HepG2 (cell line): ENCODE data around the gene HBEGF. TPM values are rescaled to one million over a fixed set of nuclear protein-coding genes. Genes with fewer than 3 reads are reported as not detected.
A peak's percentile ranks its signal among the peaks of the same experiment; 100 is the strongest.

Experiments
- ATAC-seq: fragments of 200-7000 bp; cut with Tn5 transposase; 3 replicates; pipeline ENCODE4 v1.9.1; 2020; ENCODE audit warnings: mild to moderate bottlenecking, moderate library complexity
- BruUV-seq: library from RNA; stranded (reverse); fragments of 400-500 nt; replicated peaks from 2 replicates; lab custom pipeline; 2021; lab: Mats Ljungman, UMichigan
- CTCF ChIA-PET: fragments of 300-600 bp; formaldehyde crosslinking; extraction: SDS; loops from one replicate; lab custom pipeline; 2021; ENCODE audit warnings: low total read pairs, inconsistent platforms, low intra/inter-chr PET ratio; lab: Yijun Ruan, JAX
- POLR2A ChIA-PET: fragments of 350-600 bp; sonication (Branson Sonifier 250); formaldehyde crosslinking; loops from one replicate; lab custom pipeline; 2020; ENCODE audit warnings: antibody characterized with exemption, inconsistent platforms; lab: Yijun Ruan, JAX
- DNase-seq: peaks from one replicate; pipeline ENCODE4 v3.0.0-alpha.2; 2015; ENCODE audit warnings: low spot score
- FAIRE-seq: peaks from 3 replicates; lab custom pipeline; 2011; peaks lifted over from hg19 to GRCh38; lab: Jason Lieb, UNC
- H2AFZ ChIP-seq: one replicate; pipeline ENCODE4 v1.6.1; 2011; ENCODE audit warnings: low read length, inconsistent platforms
- H3K27ac ChIP-seq: fragments of 300-600 bp; 3 replicates; pipeline ENCODE4 v1.8.0; 2011; ENCODE audit warnings: mixed run types, mild to moderate bottlenecking, mixed read lengths, low read length, inconsistent platforms; ENCODE audit not compliant: insufficient read depth; ENCODE audit errors: extremely low read length
- H3K27me3 ChIP-seq, 2 experiments: fragments of 200-600 bp in 1 of 2; 2 replicates in 1 of 2; 3 replicates in 1 of 2; pipeline versions ENCODE4 v1.6.0 to v1.8.0; 2011; ENCODE audit warnings: low read length in 2 of 2, mild to moderate bottlenecking in 2 of 2, moderate library complexity in 2 of 2, inconsistent platforms in 1 of 2; ENCODE audit not compliant: insufficient read depth in 2 of 2, control insufficient read depth in 1 of 2
- H3K36me3 ChIP-seq, 2 experiments: fragments of 200-600 bp in 1 of 2; replicated peaks in 1 of 2; 2 replicates in 1 of 2; 3 replicates in 1 of 2; pipeline versions ENCODE4 v1.5.1 to v1.8.0; 2011; ENCODE audit warnings: low read length in 2 of 2, inconsistent platforms in 1 of 2; ENCODE audit not compliant: insufficient read depth in 2 of 2, control insufficient read depth in 1 of 2
- H3K4me1 ChIP-seq: 2 replicates; pipeline ENCODE4 v1.5.1; 2012; ENCODE audit warnings: low read length, inconsistent platforms; ENCODE audit not compliant: insufficient read depth
- H3K4me2 ChIP-seq: 2 replicates; pipeline ENCODE4 v1.6.0; 2011; ENCODE audit warnings: low read depth, low read length, inconsistent platforms
- H3K4me3 ChIP-seq, 3 experiments: fragments of 200-600 bp in 1 of 3; sonication (generic), shearing (Covaris generic) in 1 of 3; replicated peaks in 1 of 3; 2 replicates each; pipeline ENCODE4 v1.5.1; 2011 to 2016; ENCODE audit warnings: low read length in 3 of 3, inconsistent platforms in 2 of 3, low read depth in 2 of 3, mild to moderate bottlenecking in 2 of 3, control low read depth in 1 of 3, mixed read lengths in 1 of 3; ENCODE audit not compliant: insufficient read depth in 1 of 3
- H3K79me2 ChIP-seq: one replicate; pipeline ENCODE4 v1.6.1; 2011; ENCODE audit warnings: low read length, inconsistent platforms; ENCODE audit not compliant: insufficient read depth
- H3K9ac ChIP-seq: 2 replicates; pipeline ENCODE4 v1.6.0; 2011; ENCODE audit warnings: mild to moderate bottlenecking, low read depth, low read length, inconsistent platforms; ENCODE audit not compliant: insufficient read depth
- H3K9me3 ChIP-seq: 2 replicates; pipeline ENCODE4 v1.5.1; 2012; ENCODE audit warnings: mild to moderate bottlenecking, low read length
- H4K20me1 ChIP-seq: 2 replicates; pipeline ENCODE4 v1.6.0; 2011; ENCODE audit warnings: inconsistent platforms, mild to moderate bottlenecking, low read length, moderate library complexity; ENCODE audit not compliant: insufficient read depth
- CBX1 ChIP-seq: IDR thresholded peaks from one replicate; pipeline ENCODE4 v1.6.1; 2016; ENCODE audit warnings: antibody characterized with exemption, low read depth
- CCAR2 ChIP-seq: fragments of 200-400 bp; formaldehyde crosslinking; optimal IDR thresholded peaks from 2 replicates; pipeline ENCODE3; 2018; ENCODE audit warnings: low read depth, mild to moderate bottlenecking, low read length, moderate library complexity
- ELF4 ChIP-seq: sonication (generic); formaldehyde crosslinking; IDR thresholded peaks from 2 replicates; pipeline ENCODE4 v1.5.0; 2020; ENCODE audit warnings: missing genetic modification reagents, mild to moderate bottlenecking, moderate library complexity, borderline replicate concordance
- FOXA1 ChIP-seq, 2 experiments: fragments of 450-650 bp in 1 of 2; sonication (generic) in 1 of 2; formaldehyde crosslinking in 1 of 2; IDR thresholded peaks; 2 replicates each; pipeline versions ENCODE4 v1.4.0 to v1.6.1; 2016 to 2020; ENCODE audit warnings: missing genetic modification reagents in 1 of 2
- FOXC1 ChIP-seq: sonication (generic); formaldehyde crosslinking; IDR thresholded peaks from 2 replicates; pipeline ENCODE4 v1.8.0; 2022; ENCODE audit warnings: mild to moderate bottlenecking, missing genetic modification reagents, borderline replicate concordance
- HMG20A ChIP-seq: IDR thresholded peaks from 2 replicates; pipeline ENCODE4 v1.6.1; 2016; ENCODE audit warnings: borderline replicate concordance
- REXO4 ChIP-seq: sonication (generic); formaldehyde crosslinking; IDR thresholded peaks from 2 replicates; pipeline ENCODE4 v1.8.0; 2022; ENCODE audit warnings: missing genetic modification reagents, mild to moderate bottlenecking, borderline replicate concordance
- SOX6 ChIP-seq, 2 experiments: fragments of 450-650 bp in 1 of 2; sonication (generic) in 1 of 2; formaldehyde crosslinking in 1 of 2; IDR thresholded peaks; 2 replicates each; pipeline versions ENCODE4 v1.4.0 to v1.6.1; 2017 to 2020; ENCODE audit warnings: antibody characterized with exemption in 1 of 2, mild to moderate bottlenecking in 1 of 2, missing genetic modification reagents in 1 of 2
- SP2 ChIP-seq: sonication (generic); formaldehyde crosslinking; IDR thresholded peaks from 2 replicates; pipeline ENCODE4 v1.5.1; 2020; ENCODE audit warnings: mild to moderate bottlenecking, missing genetic modification reagents
- TCF7 ChIP-seq: sonication (generic); IDR thresholded peaks from 2 replicates; pipeline ENCODE4 v1.6.1; 2016; ENCODE audit warnings: antibody characterized with exemption, low read depth
- ZBTB43 ChIP-seq: sonication (generic); formaldehyde crosslinking; conservative IDR thresholded peaks from 2 replicates; pipeline ENCODE4 v1.4.0; 2020; ENCODE audit warnings: missing genetic modification reagents
- ZNF546 ChIP-seq: sonication (generic); formaldehyde crosslinking; conservative IDR thresholded peaks from 2 replicates; pipeline ENCODE4 v1.8.1; 2023; ENCODE audit warnings: mild to moderate bottlenecking, missing genetic modification reagents
- WGBS: methylation state at CpG from one replicate; pipeline ENCODE4 v1.1.6; 2017; ENCODE audit warnings: low lambda C conversion rate; 5-methylcytosine and 5-hydroxymethylcytosine counted together
- in situ Hi-C: cut with HindIII; loops from 2 replicates; pipeline ENCODE4 v1.10.0; 2017; ENCODE audit warnings: low pct_unique_long_range_greater_than_20kb; ENCODE audit not compliant: extremely low pct_ligation_motif_present
- intact Hi-C: fragments of 100-400 bp; cut with micrococcal nuclease; formaldehyde crosslinking; loops from one replicate; pipeline ENCODE4 v1.10.0; 2022; ENCODE audit not compliant: unreplicated experiment
- polyA plus RNA-seq, 8 experiments: library from polyadenylated mRNA; depleted of rRNA in 3 of 8; stranded (reverse) in 7 of 8; unstranded in 1 of 8; fragments of >200 nt; fragmentation: Illumina TruSeq in 4 of 8; extraction: Trizol in 4 of 8; gene quantifications; 2 replicates each; pipeline versions ENCODE4 v1.2.1 to v1.2.3, GENCODE V29; 2011 to 2016; ENCODE audit warnings: low read depth in 4 of 8, missing spikeins in 1 of 8, mixed read lengths in 1 of 8; ENCODE audit not compliant: insufficient read depth in 1 of 8
- total RNA-seq, 5 experiments: library from RNA; depleted of rRNA; stranded (reverse); fragments of >200 nt; fragmentation: Illumina TruSeq; extraction: Trizol; gene quantifications; 2 replicates each; pipeline ENCODE4 v1.2.3, GENCODE V29; 2016; ENCODE audit warnings: low read depth in 1 of 5
- TF ChIP-seq, protein P1 (sequence below): sonication (generic); formaldehyde crosslinking; IDR thresholded peaks from 2 replicates; pipeline ENCODE4 v1.9.0; 2021; ENCODE audit warnings: missing genetic modification reagents, borderline replicate concordance

The HBEGF gene
- total and polyA plus RNA-seq, 2 of the 13 experiments (the other 11 are each of a cell fraction or from before 2014, with no cell fraction given): 1.7 to 5.0 TPM

GRCh38 chr5:140324617-140325241 is 21.7 kb downstream of the HBEGF start (continued):
- TF ChIP-seq CCAR2 (no peak), ZNF546 (CRISPR knock-in tag) (no peak), SP2 (CRISPR knock-in tag) (no peak), REXO4 (CRISPR knock-in tag) (no peak), ELF4 (CRISPR knock-in tag) (no peak)

GRCh38 chr5:140324041-140324600 is 22.3 kb downstream of the HBEGF start:
- H3K4me2 ChIP-seq: peak overlapping the region; percentile 68
- intact Hi-C loops: no loop called here
- ATAC-seq (peak; percentile 53), DNase-seq (peak; percentile 62), FAIRE-seq (no peak)
- BruUV-seq: no TSS peak
- no peaks in the 10 kb centered on the region for H3K79me2 ChIP-seq
- H3K27ac ChIP-seq: no peak overlapping the region
- ChIA-PET CTCF (no interaction called here), POLR2A (interaction anchor here (0.9 to 2.4 kb wide), 2 partner anchors 22 to 63 kb away, joined by 3 to 6 read pairs; partner anchors contain the start of gene HBEGF)
- in situ Hi-C loops: no loop called here
- WGBS: 8% methylated on average over 5 of the region's 5 CpGs
- H3K4me3 ChIP-seq: peak overlapping the region in 1 of 3 experiments; percentile 14; a peak in 2 of 6 replicates
- no peak overlapping the region for H3K9ac ChIP-seq
- no peaks in the 10 kb centered on the region for H3K36me3 ChIP-seq
- no peaks in the 10 kb centered on the region for H4K20me1 ChIP-seq
- H3K9me3 ChIP-seq: no peaks in the 10 kb centered on the region
- peaks cover 78% of the 10 kb centered on the region for H3K4me1 ChIP-seq
- H3K27me3 ChIP-seq: no peaks in the 10 kb centered on the region; a peak in 1 of 5 replicates
- H2AFZ ChIP-seq: no peak overlapping the region
- TF ChIP-seq, protein P1, sequence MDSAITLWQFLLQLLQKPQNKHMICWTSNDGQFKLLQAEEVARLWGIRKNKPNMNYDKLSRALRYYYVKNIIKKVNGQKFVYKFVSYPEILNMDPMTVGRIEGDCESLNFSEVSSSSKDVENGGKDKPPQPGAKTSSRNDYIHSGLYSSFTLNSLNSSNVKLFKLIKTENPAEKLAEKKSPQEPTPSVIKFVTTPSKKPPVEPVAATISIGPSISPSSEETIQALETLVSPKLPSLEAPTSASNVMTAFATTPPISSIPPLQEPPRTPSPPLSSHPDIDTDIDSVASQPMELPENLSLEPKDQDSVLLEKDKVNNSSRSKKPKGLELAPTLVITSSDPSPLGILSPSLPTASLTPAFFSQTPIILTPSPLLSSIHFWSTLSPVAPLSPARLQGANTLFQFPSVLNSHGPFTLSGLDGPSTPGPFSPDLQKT: no peak
- TF ChIP-seq TCF7 (peak; percentile 51; the same call in 1 of the 2 replicates), SOX6 (IDR thresholded peaks at IDR 0.05) (no peak), SOX6 (CRISPR knock-in tag; IDR thresholded peaks at IDR 0.05) (0 out of 2 replicates have a peak, but pooled peaks have one; percentile 2), FOXA1 (IDR thresholded peaks at IDR 0.05) (no peak), FOXA1 (CRISPR knock-in tag; IDR thresholded peaks at IDR 0.05) (peak; percentile 61), CBX1 (no peak), HMG20A (CRISPR knock-in tag) (peak; percentile 33; the same call in 1 of the 2 replicates), ZBTB43 (0 out of 2 replicates have a peak, but pooled peaks have one; percentile 39), FOXC1 (CRISPR knock-in tag) (no peak)
